Bronchial epithelial cell (primary cell): ENCODE measurements around the gene USP48. TPM values are rescaled to one million over a fixed set of nuclear protein-coding genes. Genes with fewer than 3 reads are reported as not detected.

Source experiments
- DNase-seq: peaks from one replicate; pipeline ENCODE4 v3.0.0-alpha.2; 2010; ENCODE audit warnings: low read depth
- FAIRE-seq: peaks from 2 replicates; lab custom pipeline; 2011; peaks lifted over from hg19 to GRCh38; lab: Jason Lieb, UNC
- H3K27me3 ChIP-seq: 2 replicates; pipeline ENCODE4 v1.5.1; 2011; ENCODE audit warnings: low read length; ENCODE audit not compliant: control insufficient read depth, insufficient read depth
- H3K36me3 ChIP-seq: 2 replicates; pipeline ENCODE4 v1.5.1; 2011; ENCODE audit warnings: low read length; ENCODE audit not compliant: control insufficient read depth, insufficient read depth
- H3K4me3 ChIP-seq: 2 replicates; pipeline ENCODE4 v1.5.1; 2011; ENCODE audit warnings: mild to moderate bottlenecking, low read depth, low read length, control low read depth
- total RNA-seq: library from RNA; depleted of rRNA; stranded (reverse); fragments of >200 nt; gene quantifications from 2 replicates; pipeline ENCODE4 v1.2.1, GENCODE V29; 2014
- TF ChIP-seq, protein P1 (sequence below): IDR thresholded peaks from 2 replicates; pipeline ENCODE4 v1.5.1; 2011; ENCODE audit warnings: mild to moderate bottlenecking, moderate library complexity, low read length, control low read depth, inconsistent platforms; ENCODE audit not compliant: insufficient read depth, severe bottlenecking

USP48 gene
- total RNA-seq, 1 donor from 2014 or later = 23.4 TPM

GRCh38 chr1:21706151-21706835 lies 76.7 kb downstream of the USP48 start:
- TF ChIP-seq, protein P1, sequence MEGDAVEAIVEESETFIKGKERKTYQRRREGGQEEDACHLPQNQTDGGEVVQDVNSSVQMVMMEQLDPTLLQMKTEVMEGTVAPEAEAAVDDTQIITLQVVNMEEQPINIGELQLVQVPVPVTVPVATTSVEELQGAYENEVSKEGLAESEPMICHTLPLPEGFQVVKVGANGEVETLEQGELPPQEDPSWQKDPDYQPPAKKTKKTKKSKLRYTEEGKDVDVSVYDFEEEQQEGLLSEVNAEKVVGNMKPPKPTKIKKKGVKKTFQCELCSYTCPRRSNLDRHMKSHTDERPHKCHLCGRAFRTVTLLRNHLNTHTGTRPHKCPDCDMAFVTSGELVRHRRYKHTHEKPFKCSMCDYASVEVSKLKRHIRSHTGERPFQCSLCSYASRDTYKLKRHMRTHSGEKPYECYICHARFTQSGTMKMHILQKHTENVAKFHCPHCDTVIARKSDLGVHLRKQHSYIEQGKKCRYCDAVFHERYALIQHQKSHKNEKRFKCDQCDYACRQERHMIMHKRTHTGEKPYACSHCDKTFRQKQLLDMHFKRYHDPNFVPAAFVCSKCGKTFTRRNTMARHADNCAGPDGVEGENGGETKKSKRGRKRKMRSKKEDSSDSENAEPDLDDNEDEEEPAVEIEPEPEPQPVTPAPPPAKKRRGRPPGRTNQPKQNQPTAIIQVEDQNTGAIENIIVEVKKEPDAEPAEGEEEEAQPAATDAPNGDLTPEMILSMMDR = no peak
- H3K4me3 ChIP-seq = no peak overlapping the region
- no peaks in the 10 kb centered on the region for H3K27me3 ChIP-seq
- peaks cover 8% of the 10 kb centered on the region for H3K36me3 ChIP-seq
- DNase-seq = no peak
- no peak for FAIRE-seq

GRCh38 chr1:21705303-21705980 lies 77.5 kb downstream of the USP48 start:
- no peaks in the 10 kb centered on the region for H3K27me3 ChIP-seq
- TF ChIP-seq, protein P1 = no peak
- H3K36me3 ChIP-seq = peaks cover 10% of the 10 kb centered on the region
- no peak for DNase-seq
- H3K4me3 ChIP-seq = no peak overlapping the region
- FAIRE-seq = no peak

DNA sequence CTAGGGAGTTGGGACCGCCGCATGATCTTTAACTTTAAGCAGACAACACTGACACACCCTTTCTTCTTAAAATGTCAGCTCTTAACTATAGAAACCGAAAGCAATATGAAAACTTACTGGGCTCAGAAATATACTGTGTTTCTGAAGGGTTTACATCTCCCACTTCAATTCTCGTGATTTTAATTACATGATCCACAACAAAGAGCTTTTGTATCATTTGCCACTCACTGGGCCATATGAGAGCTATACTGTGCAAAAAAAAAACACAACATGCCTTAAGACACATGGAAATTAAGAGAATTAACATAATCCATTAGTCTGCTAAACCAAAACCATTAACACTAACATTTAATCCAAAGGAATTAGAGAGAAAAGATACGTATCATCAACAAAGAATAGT lies 78.8 kb downstream of the USP48 start:
- no peak for DNase-seq
- Histone ChIP-seq H3K27me3 (no peaks in the 10 kb centered on the region), H3K36me3 (peaks cover 10% of the 10 kb centered on the region), H3K4me3 (no peak overlapping the region)
- FAIRE-seq = no peak
- TF ChIP-seq, protein P1 = no peak

- H3K27me3 ChIP-seq = no peaks in the 10 kb centered on the region
- FAIRE-seq (no peak), DNase-seq (peak; percentile 38)
- peaks cover 10% of the 10 kb centered on the region for H3K36me3 ChIP-seq
- TF ChIP-seq, protein P1 = peak; percentile 43
- no peak overlapping the region for H3K4me3 ChIP-seq
Observed at GRCh38 chr1:21703318-21703963, 79.5 kb downstream of the USP48 start.

GRCh38 chr1:21702780-21703179 lies 80.2 kb downstream of the USP48 start:
- DNase-seq = no peak
- no peak for FAIRE-seq
- H3K36me3 ChIP-seq = peaks cover 8% of the 10 kb centered on the region

More at GRCh38 chr1:21702780-21703179, 80.2 kb downstream of the USP48 start:
- TF ChIP-seq, protein P1 = no peak
- Histone ChIP-seq H3K4me3 (no peak overlapping the region), H3K27me3 (no peaks in the 10 kb centered on the region)
